CD4-positive, alpha-beta T cell treated with Interleukin-4 for 4 hours (primary cell): ENCODE measurements around the gene ZMYND11.
"Not testable (repeated sequence)": the region's sequence is repeated elsewhere in the genome, so short reads cannot be mapped to it uniquely, and the experiment has no call there.

Experiments
- DNase-seq: peaks from one replicate; pipeline ENCODE4 v3.0.0-alpha.2; 2020

Gene ZMYND11

GRCh38 chr10:260819-261429, 125.7 kb downstream of the ZMYND11 start:
- DNase-seq, result no peak

GRCh38 chr10:264160-265073, 129.2 kb downstream of the ZMYND11 start:
- peak; percentile 27 for DNase-seq

GRCh38 chr10:265074-265440, 129.8 kb downstream of the ZMYND11 start:
- DNase-seq, result not testable (repeated sequence)

DNA sequence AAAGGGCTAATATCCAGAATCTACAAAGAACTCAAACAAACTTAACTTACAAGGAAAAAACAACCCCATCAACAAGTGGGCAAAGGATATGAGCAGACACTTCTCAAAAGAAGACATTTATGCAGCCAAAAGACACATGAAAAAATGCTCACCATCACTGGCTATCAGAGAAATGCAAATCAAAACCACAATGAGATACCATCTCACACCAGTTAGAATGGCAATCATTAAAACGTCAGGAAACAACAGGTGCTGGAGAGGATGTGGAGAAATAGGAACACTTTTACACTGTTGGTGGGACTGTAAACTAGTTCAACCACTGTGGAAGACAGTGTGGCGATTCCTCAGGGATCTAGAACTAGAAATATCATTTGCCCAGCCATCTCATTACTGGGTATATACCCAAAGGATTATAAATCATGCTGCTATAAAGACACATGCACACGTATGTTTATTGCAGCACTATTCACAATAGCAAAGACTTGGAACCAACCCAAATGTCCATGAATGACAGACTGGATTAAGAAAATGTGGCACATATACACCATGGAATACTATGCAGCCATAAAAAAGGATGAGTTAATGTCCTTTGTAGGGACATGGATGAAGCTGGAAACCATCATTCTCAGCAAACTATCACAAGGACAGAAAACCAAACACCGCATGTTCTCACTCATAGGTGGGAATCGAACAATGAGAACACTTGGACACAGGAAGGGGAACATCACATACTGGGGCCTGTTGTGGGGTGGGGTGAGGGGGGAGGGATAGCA, 130.7 kb downstream of the ZMYND11 start:
- not testable (repeated sequence) for DNase-seq

DNA sequence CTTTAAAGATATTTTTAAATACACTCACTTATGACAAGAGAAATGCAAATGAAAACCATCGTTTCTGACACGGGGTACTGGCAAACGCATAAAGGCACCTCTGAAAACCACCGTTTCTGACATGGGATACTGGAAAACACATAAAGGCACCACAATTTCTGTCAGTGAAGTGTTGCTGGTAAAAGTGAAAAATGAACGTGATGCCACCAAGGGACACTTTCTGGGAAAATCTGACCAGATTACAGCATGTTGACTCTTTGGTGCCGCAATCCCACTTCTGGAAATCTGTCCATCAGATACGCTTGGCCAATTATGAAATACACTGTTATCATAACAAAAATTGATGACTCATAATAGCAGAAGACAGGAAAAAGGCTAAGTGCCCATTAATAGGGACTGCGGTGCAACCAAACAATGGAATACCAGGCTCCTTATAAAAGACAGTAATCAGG, 131.7 kb downstream of the ZMYND11 start:
- no peak for DNase-seq

DNA sequence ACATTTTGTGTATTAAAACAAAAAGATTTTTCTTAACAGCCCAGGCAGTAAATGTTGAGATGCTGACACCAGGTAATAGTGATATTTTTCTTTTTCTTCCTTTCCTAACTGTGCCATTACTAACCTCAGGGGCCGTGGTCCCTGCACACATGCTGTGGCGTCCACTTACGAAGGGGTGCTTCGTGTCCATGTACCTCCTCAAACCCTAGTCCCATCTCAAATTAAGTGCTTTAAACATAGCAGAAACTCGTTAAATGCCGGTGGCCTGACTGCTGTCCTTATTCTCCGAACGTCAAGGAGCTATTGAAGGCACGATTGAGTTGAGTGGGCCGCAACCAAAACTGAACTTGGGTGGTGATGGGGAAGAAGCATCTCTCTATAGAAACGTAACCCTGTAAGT, 132.4 kb downstream of the ZMYND11 start:
- no peak for DNase-seq

DNA sequence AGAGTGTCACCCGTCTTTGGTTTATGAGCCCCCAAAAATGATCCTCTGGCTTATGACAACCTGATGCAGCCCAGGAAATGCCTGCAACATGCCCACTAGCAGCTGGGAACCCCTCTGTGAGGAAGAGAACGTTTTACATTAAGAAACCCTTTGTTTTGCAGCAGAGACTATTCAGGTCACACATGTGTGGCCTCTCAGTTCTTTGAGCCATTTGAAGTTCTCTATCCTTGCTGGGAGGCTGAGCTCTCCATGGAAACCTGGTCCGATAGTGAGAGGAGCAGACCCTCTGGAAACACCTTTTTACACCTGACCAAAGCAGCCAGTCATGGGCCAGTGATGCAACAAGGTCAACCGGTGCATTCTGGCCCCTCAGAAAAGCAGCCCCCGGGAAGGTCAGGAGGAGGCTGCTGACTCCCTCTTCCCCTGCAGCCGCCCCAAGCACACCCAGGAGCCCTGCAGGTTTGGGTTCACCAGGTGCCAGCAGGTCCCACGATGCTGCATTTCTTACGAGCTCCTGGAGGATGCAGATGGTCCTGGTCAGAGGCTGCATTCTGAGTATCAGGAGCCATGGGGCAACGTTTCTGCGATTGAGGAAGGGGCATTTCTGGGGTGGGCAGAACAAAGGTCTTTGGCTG, 134.3 kb downstream of the ZMYND11 start:
- DNase-seq, result no peak

GRCh38 chr10:271201-271600, 135.9 kb downstream of the ZMYND11 start:
- DNase-seq, result no peak

DNA sequence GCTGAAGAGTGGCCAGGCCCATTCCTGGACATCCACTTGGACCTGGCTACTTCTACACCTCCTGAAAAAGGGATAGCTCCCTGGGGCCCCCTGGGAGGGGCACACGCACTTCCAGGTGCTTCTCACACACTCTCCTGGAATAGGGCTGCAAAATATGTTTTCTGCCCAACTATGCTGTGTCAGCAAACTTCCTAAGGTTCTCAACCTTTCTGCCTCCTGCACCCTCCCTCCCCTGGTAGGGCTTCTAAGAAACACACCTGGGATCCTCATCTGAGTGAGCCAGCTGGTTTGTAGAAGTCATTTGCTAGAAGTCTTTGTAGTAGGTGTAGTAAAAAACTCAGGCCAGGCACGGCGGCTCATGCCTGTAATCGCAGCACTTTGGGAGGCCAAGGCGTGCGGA, 136.5 kb downstream of the ZMYND11 start:
- no peak for DNase-seq

DNA sequence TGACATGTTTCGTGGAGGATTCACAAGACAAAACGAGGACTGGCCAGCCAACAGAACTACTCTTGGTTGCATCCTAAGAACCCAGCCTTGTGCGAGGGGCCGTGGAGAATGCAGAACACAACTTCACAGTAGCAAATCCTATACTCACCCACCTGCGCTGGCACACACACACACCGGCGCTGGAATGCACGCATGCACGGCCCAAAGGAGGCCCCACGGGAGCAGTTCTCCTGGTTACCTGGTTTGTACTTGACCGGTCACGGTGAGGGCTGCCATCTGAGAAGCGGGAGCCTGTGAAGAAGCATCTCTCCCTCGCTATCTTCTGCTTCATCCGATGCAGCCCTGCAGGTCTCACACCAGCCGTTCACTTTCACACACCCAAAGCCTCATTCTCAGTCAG, 137.8 kb downstream of the ZMYND11 start:
- DNase-seq, result no peak

- no peak for DNase-seq
Observed at GRCh38 chr10:274866-275265, 139.6 kb downstream of the ZMYND11 start.

- DNase-seq, result no peak
Observed at GRCh38 chr10:275680-276079, 140.4 kb downstream of the ZMYND11 start.

DNA sequence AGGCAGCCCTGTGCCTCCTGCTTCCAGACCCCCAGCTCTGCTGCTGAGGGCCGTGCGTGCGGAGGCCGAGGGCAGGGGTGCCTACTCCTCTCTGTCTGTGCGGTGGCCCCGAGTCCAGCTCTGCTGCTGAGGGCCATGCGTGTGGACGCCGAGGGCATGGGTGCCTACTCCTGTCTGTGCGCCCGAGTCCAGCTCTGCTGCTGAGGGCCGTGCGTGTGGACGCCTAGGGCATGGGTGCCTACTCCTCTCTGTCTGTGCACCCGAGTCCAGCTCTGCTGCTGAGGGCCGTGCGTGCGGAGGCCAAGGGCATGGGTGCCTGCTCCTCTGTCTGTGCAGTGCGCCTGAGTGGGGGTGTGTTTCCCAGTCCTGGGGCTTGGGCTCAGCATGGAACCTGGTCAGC, 142.7 kb downstream of the ZMYND11 start:
- DNase-seq, result no peak

DNA sequence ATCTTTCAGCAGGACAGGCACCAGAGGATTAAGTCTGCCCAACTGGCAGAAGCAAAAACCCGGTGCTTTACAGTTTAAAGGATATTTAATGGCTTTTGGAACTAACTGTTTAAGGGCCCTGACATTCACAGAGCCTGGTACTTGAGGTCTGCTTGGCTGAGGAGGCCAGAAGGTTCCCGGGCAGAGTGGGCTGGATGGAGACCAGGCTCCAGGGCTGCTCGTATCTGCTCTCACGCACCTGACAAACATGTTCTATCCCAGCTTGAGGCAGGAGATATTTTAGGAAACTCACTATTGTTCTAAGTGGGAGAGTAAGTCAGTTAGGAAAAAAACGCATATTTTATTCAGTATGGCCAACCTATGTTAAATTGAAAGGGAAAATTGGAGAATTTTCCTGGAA, 143.5 kb downstream of the ZMYND11 start:
- no peak for DNase-seq

- no peak for DNase-seq
Observed at GRCh38 chr10:279232-279631, 144.0 kb downstream of the ZMYND11 start.

GRCh38 chr10:279655-280054, 144.4 kb downstream of the ZMYND11 start:
- no peak for DNase-seq

DNA sequence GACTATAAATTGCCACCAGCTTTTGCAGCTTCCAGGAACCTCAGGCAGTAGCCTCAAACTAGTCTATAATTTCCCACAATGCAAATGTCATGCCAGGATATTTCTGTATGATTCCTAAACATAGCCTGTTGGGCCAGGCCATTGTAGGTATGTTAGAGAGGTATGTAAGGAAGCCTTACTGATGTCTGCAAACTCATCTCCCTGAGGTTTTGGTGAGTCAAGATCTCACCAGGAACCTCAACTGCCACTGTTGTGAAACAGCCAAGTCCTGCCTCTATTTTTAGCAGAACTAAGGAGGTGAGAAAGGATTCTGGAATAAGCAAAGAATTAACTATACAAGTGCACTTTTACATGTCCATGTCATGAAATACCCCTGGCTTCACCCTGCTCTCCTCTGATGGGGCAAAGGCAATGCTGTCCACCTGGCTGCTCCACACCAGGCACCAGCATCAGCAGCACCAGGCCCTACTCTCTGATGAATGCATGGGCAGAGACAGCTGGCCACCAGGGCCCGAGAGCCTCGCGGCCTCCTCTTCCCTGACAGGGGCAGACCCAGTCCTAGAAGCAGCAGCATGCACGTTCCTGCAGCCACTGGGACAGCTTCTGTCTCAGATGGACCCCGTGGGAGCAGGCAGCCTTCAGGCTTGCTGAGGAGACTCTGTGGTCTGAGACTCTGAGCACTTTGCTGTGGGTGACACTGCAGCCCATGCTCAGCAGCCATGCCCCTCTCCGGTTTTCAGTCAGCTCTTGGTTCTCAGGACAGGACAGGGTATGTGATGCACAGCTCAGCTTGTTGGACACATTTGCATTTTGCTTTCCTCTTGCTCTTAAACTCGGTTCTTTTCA, 147.3 kb downstream of the ZMYND11 start:
- no peak for DNase-seq

DNA sequence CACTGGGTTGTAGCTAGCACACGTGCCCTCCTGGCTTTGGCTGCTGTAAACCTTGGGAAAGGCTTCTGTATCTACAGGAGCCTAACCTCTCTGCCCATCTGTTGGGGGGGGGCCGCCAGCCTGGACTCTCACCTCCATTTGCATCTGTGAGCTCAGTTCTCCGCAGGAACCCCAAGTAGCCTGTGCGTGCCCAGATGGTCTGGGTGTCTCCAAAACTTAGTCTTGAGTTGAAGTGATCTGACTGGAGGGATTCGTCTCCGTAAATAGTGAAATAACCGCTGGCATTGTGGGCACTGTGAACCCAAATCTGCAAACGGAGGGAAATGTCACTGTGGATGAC, 147.9 kb downstream of the ZMYND11 start:
- no peak for DNase-seq

DNA sequence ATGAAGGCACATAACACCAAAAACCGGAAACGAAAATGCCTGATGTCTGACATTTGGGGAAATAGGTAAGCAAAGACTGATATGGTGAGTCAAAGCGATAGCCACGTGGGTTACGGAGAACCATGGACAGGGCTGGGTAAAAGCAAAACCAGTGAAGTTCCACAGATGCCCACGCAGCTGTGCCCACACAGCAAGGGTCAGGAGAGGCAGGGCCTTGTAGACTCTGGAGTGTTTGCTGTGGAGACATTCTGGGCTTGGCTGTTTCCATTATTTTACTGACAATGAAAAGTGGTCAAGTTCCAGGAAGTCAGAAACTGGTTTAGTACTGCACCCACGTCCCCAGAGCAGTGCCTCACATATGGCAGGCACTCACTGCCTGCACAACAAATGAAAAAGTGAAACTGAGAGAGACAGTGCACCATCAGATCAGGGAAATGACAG, 148.7 kb downstream of the ZMYND11 start:
- DNase-seq, result no peak

DNA sequence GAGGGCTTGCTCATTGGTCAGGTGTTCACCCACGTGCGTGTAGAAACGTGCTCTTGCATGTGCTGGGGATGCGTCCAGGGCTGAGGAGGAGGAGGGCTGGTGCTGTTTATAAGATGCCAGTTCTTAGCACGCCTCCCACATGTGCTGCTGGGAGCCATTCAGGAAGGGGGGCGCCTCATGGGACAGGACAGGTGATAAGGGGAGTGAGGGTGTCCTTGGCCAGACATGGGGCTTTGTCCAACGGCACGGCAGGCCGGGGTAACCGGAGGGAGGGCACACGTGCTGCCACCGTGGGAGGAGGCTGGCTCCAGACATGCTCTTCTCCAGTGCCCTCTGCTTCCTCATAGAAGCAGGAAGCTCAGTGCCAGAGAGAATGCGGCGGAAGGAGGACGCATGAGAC, 150.0 kb downstream of the ZMYND11 start:
- DNase-seq, result no peak

DNA sequence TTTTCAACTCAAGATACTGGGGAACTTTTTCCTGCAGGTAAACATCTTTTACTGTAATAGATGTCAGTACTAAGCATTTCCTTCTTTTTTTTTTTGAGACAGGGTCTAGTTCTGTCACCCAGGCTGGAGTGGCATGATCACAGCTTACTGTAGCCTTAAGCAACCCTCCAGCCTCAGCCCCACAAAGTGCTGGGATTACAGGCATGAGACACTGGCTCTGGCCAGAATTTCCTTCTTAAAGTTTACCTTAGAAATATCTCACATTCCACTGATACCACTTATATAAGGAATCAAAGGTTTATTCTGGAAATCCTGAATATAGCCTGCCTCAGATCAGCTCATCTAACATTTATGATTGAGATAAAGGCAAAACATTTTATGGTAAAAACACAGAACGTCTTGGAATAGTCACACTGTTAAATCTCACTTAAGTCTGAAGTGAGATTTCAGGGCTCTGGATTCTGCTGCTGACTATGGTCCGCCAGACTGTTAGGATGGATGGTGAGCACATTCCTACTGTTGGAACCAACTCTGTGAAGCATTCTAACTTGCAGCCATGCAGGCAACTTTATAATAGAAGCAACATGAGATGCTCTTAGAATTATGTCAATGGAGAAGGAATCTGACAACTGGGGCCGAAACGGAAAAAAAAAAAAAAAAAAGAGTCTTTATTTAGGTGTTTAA, 151.9 kb downstream of the ZMYND11 start:
- no peak for DNase-seq

- no peak for DNase-seq
Observed at GRCh38 chr10:287814-288213, 152.6 kb downstream of the ZMYND11 start.
